PC-9 (cell line): ENCODE data around the gene GNE. TPM values are rescaled to one million over a fixed set of nuclear protein-coding genes. Genes with fewer than 3 reads are reported as not detected.
A peak's percentile ranks its signal among the peaks of the same experiment; 100 is the strongest.

Experiments used
- BruUV-seq: library from RNA; stranded (reverse); fragments of 400-500 nt; replicated peaks from 2 replicates; lab custom pipeline; 2021; lab: Mats Ljungman, UMichigan
- CTCF ChIA-PET: fragments of 300-600 bp; sonication (Branson Sonifier 250); formaldehyde crosslinking; loops from one replicate; lab custom pipeline; 2022; ENCODE audit warnings: antibody characterized with exemption; lab: Charles Lee
- POLR2A ChIA-PET: fragments of 300-600 bp; sonication (Branson Sonifier 250); formaldehyde crosslinking; loops from one replicate; lab custom pipeline; 2022; ENCODE audit warnings: antibody characterized with exemption; ENCODE audit not compliant: unreplicated experiment; lab: Charles Lee
- DNase-seq, 2 experiments: peaks; one replicate each; pipeline versions ENCODE4 v3.0.0 to v3.0.0-alpha.2; 2015 to 2022; ENCODE audit warnings: mixed read lengths in 1 of 2
- H2AFZ ChIP-seq: fragments of 200-600 bp; sonication (generic); 2 replicates; pipeline ENCODE4 v1.8.1; 2017; ENCODE audit warnings: antibody characterized with exemption
- H3F3A ChIP-seq: fragments of 200-600 bp; sonication (generic); 2 replicates; pipeline ENCODE4 v1.8.1; 2017; ENCODE audit warnings: antibody characterized with exemption, mild to moderate bottlenecking, low read depth; ENCODE audit not compliant: insufficient read depth
- H3K27ac ChIP-seq: fragments of 200-600 bp; sonication (generic); 2 replicates; pipeline ENCODE4 v1.6.1; 2016; ENCODE audit warnings: mixed run types
- H3K27me3 ChIP-seq: fragments of 200-600 bp; sonication (generic); 2 replicates; pipeline ENCODE4 v1.6.1; 2016; ENCODE audit warnings: low read depth, mixed run types; ENCODE audit not compliant: insufficient read depth
- H3K36me3 ChIP-seq: fragments of 200-600 bp; sonication (generic); 2 replicates; pipeline ENCODE4 v1.6.1; 2016; ENCODE audit warnings: low read depth, mixed run types
- H3K4me1 ChIP-seq: fragments of 200-600 bp; sonication (generic); replicated peaks from 2 replicates; pipeline ENCODE4 v1.6.1; 2016; ENCODE audit warnings: mixed run types; ENCODE audit not compliant: insufficient read depth
- H3K4me2 ChIP-seq: fragments of 200-600 bp; sonication (generic); 2 replicates; pipeline ENCODE4 v1.6.1; 2017; ENCODE audit warnings: mixed run types
- H3K4me3 ChIP-seq: fragments of 200-600 bp; sonication (generic); 2 replicates; pipeline ENCODE4 v1.6.1; 2016; ENCODE audit warnings: mixed run types
- H3K79me2 ChIP-seq: fragments of 200-600 bp; sonication (generic); 2 replicates; pipeline ENCODE4 v1.6.1; 2017; ENCODE audit warnings: low read depth, mixed run types
- H3K9me2 ChIP-seq: fragments of 200-600 bp; sonication (generic); 2 replicates; pipeline ENCODE4 v1.8.1; 2017; ENCODE audit warnings: mild to moderate bottlenecking; ENCODE audit not compliant: insufficient read depth
- H3K9me3 ChIP-seq: fragments of 200-600 bp; sonication (generic); 2 replicates; pipeline ENCODE4 v1.8.1; 2016; ENCODE audit warnings: low read depth; ENCODE audit not compliant: insufficient read depth
- H4K20me1 ChIP-seq: fragments of 200-600 bp; sonication (generic); 2 replicates; pipeline ENCODE4 v1.8.1; 2017; ENCODE audit not compliant: insufficient read depth
- EZH2 ChIP-seq: fragments of 200-600 bp; sonication (generic); IDR thresholded peaks from 2 replicates; pipeline ENCODE4 v1.8.0; 2017; ENCODE audit warnings: antibody characterized with exemption, low read depth
- intact Hi-C: fragments of 100-400 bp; cut with micrococcal nuclease; formaldehyde crosslinking; loops from one replicate; pipeline ENCODE4 v1.10.0; 2022; ENCODE audit not compliant: unreplicated experiment
- total RNA-seq: library from RNA; stranded (reverse); gene quantifications from 2 replicates; pipeline ENCODE4 v1.2.3, GENCODE V29; 2021
- TF ChIP-seq, protein P1 (sequence below): fragments of 200-600 bp; sonication (generic); conservative IDR thresholded peaks from 2 replicates; pipeline ENCODE4 v1.6.1; 2017; ENCODE audit warnings: mixed run types, antibody characterized with exemption, mild to moderate bottlenecking, moderate library complexity

Gene GNE
- total RNA-seq, 1 experiment from 2014 or later, result 23.2 TPM

DNA sequence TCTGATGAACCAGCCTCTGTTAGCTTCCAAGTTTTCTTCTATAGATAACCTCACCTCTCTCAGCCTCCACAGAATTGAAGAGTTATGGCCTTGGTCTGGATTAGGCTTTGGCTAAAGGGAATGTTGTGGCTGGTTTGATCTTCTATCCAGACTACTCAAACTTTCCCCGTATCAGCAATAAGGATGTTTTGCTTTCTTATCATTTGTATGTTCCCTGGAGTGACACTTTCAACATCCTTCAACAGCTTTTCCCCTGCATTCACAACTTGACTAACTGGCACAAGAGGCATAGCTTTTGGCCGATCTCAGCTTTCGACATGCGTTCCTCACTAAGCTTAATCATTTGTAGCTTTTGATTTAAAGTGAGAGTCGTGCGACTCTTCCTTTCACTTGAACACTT is 28.1 kb upstream of the GNE start:
- Histone ChIP-seq H3K27ac (no peak overlapping the region), H3F3A (peaks cover 21% of the 10 kb centered on the region), H3K9me3 (no peaks in the 10 kb centered on the region), H3K79me2 (no peaks in the 10 kb centered on the region), H3K4me3 (no peak overlapping the region), H3K27me3 (no peaks in the 10 kb centered on the region), H3K4me1 (peaks cover 42% of the 10 kb centered on the region), H4K20me1 (no peaks in the 10 kb centered on the region), H2AFZ (no peak overlapping the region), H3K9me2 (no peaks in the 10 kb centered on the region), H3K36me3 (no peaks in the 10 kb centered on the region), H3K4me2 (no peak overlapping the region)
- BruUV-seq, result no TSS peak
- ChIA-PET POLR2A (no interaction called here), CTCF (no interaction called here)
- intact Hi-C loops, result no loop called here
- DNase-seq, result no peak
- TF ChIP-seq, protein P1, sequence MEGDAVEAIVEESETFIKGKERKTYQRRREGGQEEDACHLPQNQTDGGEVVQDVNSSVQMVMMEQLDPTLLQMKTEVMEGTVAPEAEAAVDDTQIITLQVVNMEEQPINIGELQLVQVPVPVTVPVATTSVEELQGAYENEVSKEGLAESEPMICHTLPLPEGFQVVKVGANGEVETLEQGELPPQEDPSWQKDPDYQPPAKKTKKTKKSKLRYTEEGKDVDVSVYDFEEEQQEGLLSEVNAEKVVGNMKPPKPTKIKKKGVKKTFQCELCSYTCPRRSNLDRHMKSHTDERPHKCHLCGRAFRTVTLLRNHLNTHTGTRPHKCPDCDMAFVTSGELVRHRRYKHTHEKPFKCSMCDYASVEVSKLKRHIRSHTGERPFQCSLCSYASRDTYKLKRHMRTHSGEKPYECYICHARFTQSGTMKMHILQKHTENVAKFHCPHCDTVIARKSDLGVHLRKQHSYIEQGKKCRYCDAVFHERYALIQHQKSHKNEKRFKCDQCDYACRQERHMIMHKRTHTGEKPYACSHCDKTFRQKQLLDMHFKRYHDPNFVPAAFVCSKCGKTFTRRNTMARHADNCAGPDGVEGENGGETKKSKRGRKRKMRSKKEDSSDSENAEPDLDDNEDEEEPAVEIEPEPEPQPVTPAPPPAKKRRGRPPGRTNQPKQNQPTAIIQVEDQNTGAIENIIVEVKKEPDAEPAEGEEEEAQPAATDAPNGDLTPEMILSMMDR, result no peak
- no peak for TF ChIP-seq EZH2

DNA sequence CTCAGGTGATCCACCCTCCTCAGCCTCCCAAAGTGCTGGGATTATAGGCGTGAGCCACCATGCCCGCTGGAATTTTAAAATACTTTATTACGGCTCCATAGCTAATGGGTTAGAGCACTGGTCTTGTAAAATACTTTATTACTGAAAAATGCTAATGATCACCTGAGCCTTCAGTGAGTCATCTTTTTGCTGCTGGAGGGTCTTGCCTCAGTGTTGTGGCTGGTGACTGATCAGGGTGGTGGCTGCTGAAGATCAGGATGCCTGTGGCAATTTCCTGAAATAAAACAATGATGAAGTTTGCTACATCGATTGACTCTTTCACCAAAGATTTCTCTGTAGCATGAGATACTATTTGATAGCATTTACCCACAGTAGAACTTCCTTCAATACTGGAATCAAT is 26.0 kb upstream of the GNE start:
- ChIA-PET CTCF (interaction anchor here (0.6 kb wide), 1 partner anchor 24 kb away, joined by 8 read pairs; no protein-coding TSS in a partner anchor), POLR2A (no interaction called here)
- Histone ChIP-seq H3K4me2 (peak overlapping the region; percentile 47), H3K36me3 (no peaks in the 10 kb centered on the region), H3K79me2 (no peaks in the 10 kb centered on the region), H3K27ac (peak overlapping the region; percentile 93), H2AFZ (no peak overlapping the region; the same call in 1 of the 2 replicates), H3F3A (peaks cover 27% of the 10 kb centered on the region), H4K20me1 (no peaks in the 10 kb centered on the region), H3K27me3 (no peaks in the 10 kb centered on the region), H3K9me2 (no peaks in the 10 kb centered on the region), H3K9me3 (no peaks in the 10 kb centered on the region), H3K4me3 (no peak overlapping the region), H3K4me1 (peaks cover 54% of the 10 kb centered on the region)
- TF ChIP-seq, protein P1, result no peak
- no peak for TF ChIP-seq EZH2
- no TSS peak for BruUV-seq
- DNase-seq, result peak in 1 of 2 experiments; percentile 90
- intact Hi-C loops, result no loop called here

DNA sequence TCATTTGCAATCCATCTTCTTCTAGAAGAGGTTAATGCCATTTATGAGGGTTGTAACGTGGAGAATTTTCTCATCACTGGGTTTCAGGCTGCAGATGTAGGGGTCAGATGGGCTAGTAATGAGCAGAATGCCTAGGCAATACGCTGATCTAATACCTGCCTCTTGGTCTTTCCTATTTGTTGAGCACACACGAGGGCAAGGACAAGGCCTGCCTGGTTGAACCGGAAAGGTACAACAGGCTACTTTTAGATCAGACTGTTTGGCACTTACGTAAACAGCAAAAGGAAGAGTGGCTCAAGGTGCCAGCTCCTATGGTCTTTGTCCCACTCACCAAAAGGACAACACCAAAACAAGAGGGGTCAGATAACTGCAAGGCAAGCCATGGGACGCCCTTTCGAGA is 24.0 kb upstream of the GNE start:
- CTCF ChIA-PET, result no interaction called here

More for the DNA sequence above, 24.0 kb upstream of the GNE start:
- Histone ChIP-seq H3K79me2 (no peaks in the 10 kb centered on the region), H2AFZ (no peak overlapping the region), H3K27ac (no peak overlapping the region), H3K36me3 (no peaks in the 10 kb centered on the region), H4K20me1 (no peaks in the 10 kb centered on the region), H3K4me2 (no peak overlapping the region), H3K4me3 (no peak overlapping the region), H3K9me2 (no peaks in the 10 kb centered on the region), H3K9me3 (no peaks in the 10 kb centered on the region), H3K4me1 (peaks cover 48% of the 10 kb centered on the region), H3K27me3 (no peaks in the 10 kb centered on the region), H3F3A (peaks cover 27% of the 10 kb centered on the region)
- no TSS peak for BruUV-seq
- no peak for DNase-seq
- intact Hi-C loops, result no loop called here
- POLR2A ChIA-PET, result no interaction called here
- TF ChIP-seq EZH2, result no peak
- TF ChIP-seq, protein P1, result no peak
